Adipose tissue (tissue), 3 donors: ENCODE results near the gene CD180. TPM values are rescaled to one million over a fixed set of nuclear protein-coding genes. Genes with fewer than 3 reads are reported as not detected.

Source experiments
- H3K27ac ChIP-seq: one replicate; pipeline ENCODE4 v1.5.1; 2013; ENCODE audit warnings: low read depth, low read length
- WGBS, 3 donors: extraction: QIAGEN DNeasy Blood & Tissue Kit; methylation state at CpG; one replicate each; pipeline ENCODE4 v1.1.7; 2013; 5-methylcytosine and 5-hydroxymethylcytosine counted together
- polyA plus RNA-seq, 3 donors: library from polyadenylated mRNA; stranded (reverse); fragments of 200-250 nt; gene quantifications; one replicate each; pipeline ENCODE4 v1.2.3, GENCODE V29; 2013
- donor health status: healthy with polysubstance abuse.
- donor health status: Bipolar disorder and iron deficiency.
- donor health status: healthy.

CD180 gene
- polyA plus RNA-seq, 3 donors = 0.14 to 0.52 (median 0.45) TPM

- no peak overlapping the region for H3K27ac ChIP-seq
- 84 to 95% (median 84%) methylated on average over 7 of the region's 7 CpGs for WGBS, 3 donors
These were observed 958 bp downstream of the CD180 start for GRCh38 chr5:67195406-67196275.

GRCh38 chr5:67194166-67194565, 2.4 kb downstream of the CD180 start:
- 82 to 92% (median 87%) methylated on average over 3 of the region's 3 CpGs for WGBS, 3 donors
- H3K27ac ChIP-seq = no peak overlapping the region

- WGBS, 3 donors = 34 to 62% (median 36%) methylated on average over 2 of the region's 2 CpGs
These were observed 3.2 kb downstream of the CD180 start for GRCh38 chr5:67193439-67193807.

GRCh38 chr5:67192719-67193438, 3.7 kb downstream of the CD180 start:
- 60 to 74% (median 67%) methylated on average over 9 of the region's 9 CpGs for WGBS, 3 donors
- H3K27ac ChIP-seq = no peak overlapping the region

More at GRCh38 chr5:67193439-67193807, 3.2 kb downstream of the CD180 start:
- H3K27ac ChIP-seq = no peak overlapping the region

- H3K27ac ChIP-seq = no peak overlapping the region
- WGBS, 3 donors = 52 to 67% (median 63%) methylated on average over 5 of the region's 5 CpGs
These were observed 5.7 kb downstream of the CD180 start for GRCh38 chr5:67190861-67191260.

- WGBS, 3 donors = 87 to 95% (median 93%) methylated on average over 4 of the region's 4 CpGs
- no peak overlapping the region for H3K27ac ChIP-seq
These were observed 6.2 kb downstream of the CD180 start for GRCh38 chr5:67190410-67190809.

GRCh38 chr5:67189931-67190330, 6.7 kb downstream of the CD180 start:
- no peak overlapping the region for H3K27ac ChIP-seq
- WGBS, 3 donors = 82 to 100% (median 91%) methylated on average over 1 of the region's 1 CpG

GRCh38 chr5:67189079-67189354, 7.6 kb downstream of the CD180 start:
- no peak overlapping the region for H3K27ac ChIP-seq
- WGBS, 3 donors = 80 to 85% (median 82%) methylated on average over 3 of the region's 3 CpGs

GRCh38 chr5:67188274-67189078, 8.1 kb downstream of the CD180 start:
- H3K27ac ChIP-seq = no peak overlapping the region
- WGBS, 3 donors = 72 to 88% (median 88%) methylated on average over 7 of the region's 7 CpGs

GRCh38 chr5:67187006-67187715, 9.4 kb downstream of the CD180 start:
- WGBS, 3 donors = 23 to 64% (median 33%) methylated on average over 1 of the region's 1 CpG
- no peak overlapping the region for H3K27ac ChIP-seq

- 88 to 89% (median 89%) methylated on average over 3 of the region's 3 CpGs for WGBS, 3 donors
- H3K27ac ChIP-seq = no peak overlapping the region
These were observed 12.7 kb downstream of the CD180 start for GRCh38 chr5:67183859-67184258.

- 16 to 22% (median 19%) methylated on average over 6 of the region's 6 CpGs for WGBS, 3 donors
These were observed 14.3 kb downstream of the CD180 start for GRCh38 chr5:67182301-67182790.

GRCh38 chr5:67181648-67182221, 14.9 kb downstream of the CD180 start:
- 48 to 69% (median 58%) methylated on average over 5 of the region's 5 CpGs for WGBS, 3 donors
- no peak overlapping the region for H3K27ac ChIP-seq

More at GRCh38 chr5:67182301-67182790, 14.3 kb downstream of the CD180 start:
- no peak overlapping the region for H3K27ac ChIP-seq

- no peak overlapping the region for H3K27ac ChIP-seq
- WGBS, 3 donors = 89 to 97% (median 91%) methylated on average over 5 of the region's 5 CpGs
These were observed 16.8 kb downstream of the CD180 start for GRCh38 chr5:67179697-67180361.

GRCh38 chr5:67178966-67179365, 17.6 kb downstream of the CD180 start:
- H3K27ac ChIP-seq = no peak overlapping the region
- WGBS, 3 donors = 85 to 94% (median 87%) methylated on average over 7 of the region's 7 CpGs

GRCh38 chr5:67178085-67178484, 18.5 kb downstream of the CD180 start:
- 44 to 61% (median 58%) methylated on average over 1 of the region's 1 CpG for WGBS, 3 donors
- H3K27ac ChIP-seq = no peak overlapping the region

- no peak overlapping the region for H3K27ac ChIP-seq
These were observed 19.7 kb downstream of the CD180 start for GRCh38 chr5:67176936-67177335.
